HepG2 (cell line): Measurements from ENCODE around the gene ADCY1. TPM values are rescaled to one million over a fixed set of nuclear protein-coding genes. Genes with fewer than 3 reads are reported as not detected.
"Not testable (repeated sequence)": the region's sequence is repeated elsewhere in the genome, so short reads cannot be mapped to it uniquely, and the experiment has no call there.

Experiments
- CBX5 ChIP-seq: sonication (generic); formaldehyde crosslinking; IDR thresholded peaks from 2 replicates; pipeline ENCODE4 v1.4.0; 2020; ENCODE audit warnings: missing genetic modification reagents, borderline replicate concordance
- CREM ChIP-seq, 2 experiments: sonication (generic) in 1 of 2; formaldehyde crosslinking in 1 of 2; IDR thresholded peaks; 2 replicates each; pipeline versions ENCODE4 v1.4.0 to v1.6.1; 2016 to 2020; ENCODE audit warnings: antibody characterized with exemption in 1 of 2, mild to moderate bottlenecking in 1 of 2, missing genetic modification reagents in 1 of 2
- E2F5 ChIP-seq: sonication (generic); formaldehyde crosslinking; conservative IDR thresholded peaks from 2 replicates; pipeline ENCODE4 v1.4.0; 2020; ENCODE audit warnings: missing genetic modification reagents
- HNRNPL ChIP-seq: fragments of 200-400 bp; formaldehyde crosslinking; IDR thresholded peaks from 2 replicates; pipeline ENCODE4 v1.6.1; 2017; ENCODE audit warnings: mild to moderate bottlenecking, low read depth, low read length
- ISL2 ChIP-seq: sonication (generic); formaldehyde crosslinking; IDR thresholded peaks from 2 replicates; pipeline ENCODE4 v1.5.0; 2020; ENCODE audit warnings: missing genetic modification reagents
- KAT7 ChIP-seq: IDR thresholded peaks from 2 replicates; pipeline ENCODE4 v1.6.1; 2018; ENCODE audit warnings: borderline replicate concordance, missing compliant biosample characterization
- KMT2B ChIP-seq: IDR thresholded peaks from 2 replicates; pipeline ENCODE4 v1.6.1; 2016; ENCODE audit warnings: missing genetic modification reagents, missing compliant biosample characterization
- MAFG ChIP-seq: sonication (generic); formaldehyde crosslinking; IDR thresholded peaks from 2 replicates; pipeline ENCODE4 v1.5.1; 2020; ENCODE audit warnings: mild to moderate bottlenecking, missing genetic modification reagents
- MAZ ChIP-seq, 2 experiments: sonication (generic) in 1 of 2; formaldehyde crosslinking in 1 of 2; IDR thresholded peaks; 2 replicates each; pipeline versions ENCODE4 v1.5.0 to v1.6.1; 2012 to 2020; ENCODE audit warnings: low read depth in 2 of 2, mild to moderate bottlenecking in 2 of 2, borderline replicate concordance in 1 of 2, improper control_type of control experiment in 1 of 2, low read length in 1 of 2, missing genetic modification reagents in 1 of 2, moderate library complexity in 1 of 2
- NFYC ChIP-seq: IDR thresholded peaks from 2 replicates; pipeline ENCODE4 v1.6.1; 2016; ENCODE audit warnings: missing genetic modification reagents, missing compliant biosample characterization
- RBFOX2 ChIP-seq: fragments of 200-400 bp; formaldehyde crosslinking; IDR thresholded peaks from 2 replicates; pipeline ENCODE4 v1.6.1; 2017; ENCODE audit warnings: low read depth, mild to moderate bottlenecking, low read length
- SIN3A ChIP-seq: IDR thresholded peaks from 2 replicates; pipeline ENCODE4 v1.6.1; 2011; ENCODE audit warnings: low read depth, mild to moderate bottlenecking, control low read depth, low read length, borderline replicate concordance
- SIN3B ChIP-seq: fragments of 150-350 bp; IDR thresholded peaks from 2 replicates; pipeline ENCODE4 v1.6.1; 2014; ENCODE audit warnings: low read length
- SOX6 ChIP-seq, 2 experiments: fragments of 450-650 bp in 1 of 2; sonication (generic) in 1 of 2; formaldehyde crosslinking in 1 of 2; IDR thresholded peaks; 2 replicates each; pipeline versions ENCODE4 v1.4.0 to v1.6.1; 2017 to 2020; ENCODE audit warnings: antibody characterized with exemption in 1 of 2, mild to moderate bottlenecking in 1 of 2, missing genetic modification reagents in 1 of 2
- SPEN ChIP-seq: sonication (generic); formaldehyde crosslinking; IDR thresholded peaks from 2 replicates; pipeline ENCODE4 v1.5.1; 2020; ENCODE audit warnings: low read depth, mild to moderate bottlenecking, missing genetic modification reagents
- TARDBP ChIP-seq: sonication (generic); formaldehyde crosslinking; IDR thresholded peaks from 2 replicates; pipeline ENCODE4 v1.8.0; 2022; ENCODE audit warnings: mild to moderate bottlenecking, missing genetic modification reagents
- ZNF704 ChIP-seq: sonication (generic); formaldehyde crosslinking; IDR thresholded peaks from 2 replicates; pipeline ENCODE4 v1.8.1; 2023; ENCODE audit warnings: mild to moderate bottlenecking, inconsistent platforms, moderate library complexity, missing genetic modification reagents, borderline replicate concordance
- ZNF784 ChIP-seq: sonication (generic); formaldehyde crosslinking; IDR thresholded peaks from 2 replicates; pipeline ENCODE4 v1.5.1; 2020; ENCODE audit warnings: missing genetic modification reagents, mild to moderate bottlenecking, borderline replicate concordance
- polyA plus RNA-seq, 8 experiments: library from polyadenylated mRNA; depleted of rRNA in 3 of 8; stranded (reverse) in 7 of 8; unstranded in 1 of 8; fragments of >200 nt; fragmentation: Illumina TruSeq in 4 of 8; extraction: Trizol in 4 of 8; gene quantifications; 2 replicates each; pipeline versions ENCODE4 v1.2.1 to v1.2.3, GENCODE V29; 2011 to 2016; ENCODE audit warnings: low read depth in 4 of 8, missing spikeins in 1 of 8, mixed read lengths in 1 of 8; ENCODE audit not compliant: insufficient read depth in 1 of 8
- total RNA-seq, 5 experiments: library from RNA; depleted of rRNA; stranded (reverse); fragments of >200 nt; fragmentation: Illumina TruSeq; extraction: Trizol; gene quantifications; 2 replicates each; pipeline ENCODE4 v1.2.3, GENCODE V29; 2016; ENCODE audit warnings: low read depth in 1 of 5
- TF ChIP-seq, protein P1 (sequence below): IDR thresholded peaks from 2 replicates; pipeline ENCODE4 v1.6.1; 2016; ENCODE audit warnings: mild to moderate bottlenecking

ADCY1 gene
- total and polyA plus RNA-seq, 2 of the 13 experiments (the other 11 are each of a cell fraction or from before 2014, with no cell fraction given), result 0.80 to 1.2 TPM

DNA sequence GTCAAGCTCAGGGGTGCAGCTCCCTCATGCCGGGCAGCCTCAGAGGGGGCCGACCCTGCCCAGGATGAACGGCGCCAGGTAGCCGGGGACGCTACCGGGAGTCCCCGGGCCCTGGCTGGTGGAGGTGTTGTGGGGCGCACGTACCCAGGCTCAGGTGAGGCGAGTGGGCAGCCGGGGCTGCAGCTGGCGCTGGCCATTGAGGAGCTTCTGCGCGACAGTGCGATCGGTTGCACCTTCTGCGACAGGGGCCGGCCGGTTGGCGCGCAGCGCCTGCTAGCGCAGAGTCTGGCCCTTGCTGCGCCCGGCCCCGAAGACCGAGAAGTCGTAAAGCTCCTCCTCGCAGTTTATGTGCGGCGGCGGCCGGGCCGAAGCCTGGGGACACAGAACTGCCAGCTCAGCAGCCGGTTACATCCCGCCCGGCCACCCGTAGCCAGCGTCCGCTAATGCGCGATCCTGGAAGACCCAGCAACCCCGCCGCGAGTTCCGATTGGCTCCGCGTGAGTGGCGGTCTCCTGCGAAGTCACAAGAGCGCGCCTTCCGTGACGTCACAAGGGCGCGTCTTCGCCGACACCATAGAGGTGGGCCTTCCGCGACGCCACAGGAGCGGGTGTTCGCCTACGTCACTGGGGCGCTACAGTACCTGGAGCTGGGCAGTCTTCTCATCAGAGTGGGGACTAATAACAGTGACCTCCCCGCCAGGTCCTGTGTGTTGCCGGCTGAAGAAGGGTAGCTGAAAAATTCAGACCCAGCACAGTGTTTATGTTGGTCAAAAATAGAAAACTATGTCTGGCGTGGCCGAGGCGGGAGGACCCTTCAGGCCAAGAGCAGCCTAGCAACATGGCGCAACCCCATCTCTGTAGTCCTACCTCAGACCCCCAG, 194.6 kb downstream of the ADCY1 start (continued):
- peak; percentile 79; the same call in 1 of the 2 replicates for TF ChIP-seq ZNF704 (CRISPR knock-in tag)
- 0 out of 2 replicates have a peak, but pooled peaks have one; percentile 48 for TF ChIP-seq E2F5 (CRISPR knock-in tag)
- peak; percentile 99 for TF ChIP-seq CREM (IDR thresholded peaks at IDR 0.05)
- TF ChIP-seq CREM (CRISPR knock-in tag; IDR thresholded peaks at IDR 0.05), result peak; percentile 97
- TF ChIP-seq SPEN (CRISPR knock-in tag), result peak; percentile 94
- TF ChIP-seq MAFG (CRISPR knock-in tag), result peak; percentile 81; the same call in 1 of the 2 replicates
- peak; percentile 87 for TF ChIP-seq TARDBP (CRISPR knock-in tag)
- TF ChIP-seq SOX6 (IDR thresholded peaks at IDR 0.05), result not testable (repeated sequence)
- peak; percentile 63 for TF ChIP-seq SOX6 (CRISPR knock-in tag; IDR thresholded peaks at IDR 0.05)
- peak; percentile 70; the same call in 1 of the 2 replicates for TF ChIP-seq KAT7
- peak; percentile 95 for TF ChIP-seq KMT2B (CRISPR knock-in tag)
- TF ChIP-seq CBX5, result peak; percentile 56; the same call in 1 of the 2 replicates
- peak; percentile 87 for TF ChIP-seq SIN3B
- TF ChIP-seq HNRNPL, result 0 out of 2 replicates have a peak, but pooled peaks have one; percentile 48
- TF ChIP-seq ISL2, result peak; percentile 59; the same call in 1 of the 2 replicates
- TF ChIP-seq, protein P1, sequence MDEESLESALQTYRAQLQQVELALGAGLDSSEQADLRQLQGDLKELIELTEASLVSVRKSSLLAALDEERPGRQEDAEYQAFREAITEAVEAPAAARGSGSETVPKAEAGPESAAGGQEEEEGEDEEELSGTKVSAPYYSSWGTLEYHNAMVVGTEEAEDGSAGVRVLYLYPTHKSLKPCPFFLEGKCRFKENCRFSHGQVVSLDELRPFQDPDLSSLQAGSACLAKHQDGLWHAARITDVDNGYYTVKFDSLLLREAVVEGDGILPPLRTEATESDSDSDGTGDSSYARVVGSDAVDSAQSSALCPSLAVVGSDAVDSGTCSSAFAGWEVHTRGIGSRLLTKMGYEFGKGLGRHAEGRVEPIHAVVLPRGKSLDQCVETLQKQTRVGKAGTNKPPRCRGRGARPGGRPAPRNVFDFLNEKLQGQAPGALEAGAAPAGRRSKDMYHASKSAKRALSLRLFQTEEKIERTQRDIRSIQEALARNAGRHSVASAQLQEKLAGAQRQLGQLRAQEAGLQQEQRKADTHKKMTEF, result peak; percentile 77
- peak; percentile 86 for TF ChIP-seq RBFOX2
- TF ChIP-seq MAZ (IDR thresholded peaks at IDR 0.05; ENCODE audit: borderline replicate concordance, low read depth, low read length), result peak; percentile 46; the same call in 1 of the 2 replicates
- TF ChIP-seq MAZ (CRISPR knock-in tag; IDR thresholded peaks at IDR 0.05; ENCODE audit: low read depth), result peak; percentile 73
- TF ChIP-seq NFYC, result peak; percentile 88
- peak; percentile 70; the same call in 1 of the 2 replicates for TF ChIP-seq SIN3A
- peak; percentile 28; the same call in 1 of the 2 replicates for TF ChIP-seq ZNF784 (CRISPR knock-in tag)
